Stromal cell of bone marrow (primary cell): ENCODE measurements around the gene CDH20.

Source experiments
- DNase-seq: peaks from one replicate; pipeline ENCODE4 v3.0.0-alpha.2; 2012; ENCODE audit warnings: low read depth

Gene CDH20

GRCh38 chr18:61426492-61427053 lies 93.3 kb downstream of the CDH20 start:
- peak; percentile 6 for DNase-seq

GRCh38 chr18:61428266-61428665 lies 95.0 kb downstream of the CDH20 start:
- DNase-seq = no peak

GRCh38 chr18:61432590-61432989 lies 99.4 kb downstream of the CDH20 start:
- DNase-seq = no peak

GRCh38 chr18:61435064-61435652 lies 101.9 kb downstream of the CDH20 start:
- peak; percentile 2 for DNase-seq

GRCh38 chr18:61443081-61443725 lies 110.0 kb downstream of the CDH20 start:
- DNase-seq = no peak

- DNase-seq = no peak
These were observed 115.1 kb downstream of the CDH20 start for GRCh38 chr18:61448316-61448715.

- no peak for DNase-seq
These were observed 126.8 kb downstream of the CDH20 start for GRCh38 chr18:61459896-61460648.

- DNase-seq = peak; percentile 12
These were observed 131.4 kb downstream of the CDH20 start for GRCh38 chr18:61464551-61465142.

- DNase-seq = no peak
These were observed 133.5 kb downstream of the CDH20 start for GRCh38 chr18:61466736-61467135.

- DNase-seq = no peak
These were observed 136.9 kb downstream of the CDH20 start for GRCh38 chr18:61470031-61470674.

- DNase-seq = no peak
These were observed 138.3 kb downstream of the CDH20 start for GRCh38 chr18:61471541-61471940.

- DNase-seq = no peak
These were observed 138.7 kb downstream of the CDH20 start for GRCh38 chr18:61471942-61472341.

GRCh38 chr18:61474341-61474740 lies 141.1 kb downstream of the CDH20 start:
- no peak for DNase-seq

GRCh38 chr18:61474918-61475317 lies 141.7 kb downstream of the CDH20 start:
- DNase-seq = no peak

GRCh38 chr18:61475931-61476330 lies 142.7 kb downstream of the CDH20 start:
- DNase-seq = no peak

GRCh38 chr18:61489334-61489733 lies 156.1 kb downstream of the CDH20 start:
- no peak for DNase-seq

GRCh38 chr18:61496374-61496773 lies 163.1 kb downstream of the CDH20 start:
- DNase-seq = no peak

- no peak for DNase-seq
These were observed 164.2 kb downstream of the CDH20 start for GRCh38 chr18:61497422-61497821.

GRCh38 chr18:61502472-61502871 lies 169.2 kb downstream of the CDH20 start:
- DNase-seq = peak; percentile 24

- DNase-seq = no peak
These were observed 170.5 kb downstream of the CDH20 start for GRCh38 chr18:61503688-61504087.

GRCh38 chr18:61528961-61529360 lies 195.7 kb downstream of the CDH20 start:
- DNase-seq = no peak

GRCh38 chr18:61530681-61531080 lies 197.5 kb downstream of the CDH20 start:
- DNase-seq = no peak
